IMR-90 (cell line): ENCODE results near the gene BCL11A. TPM values are rescaled to one million over a fixed set of nuclear protein-coding genes. Genes with fewer than 3 reads are reported as not detected.

Experiments used
- ATAC-seq: fragments of 200-7000 bp; cut with Tn5 transposase; 2 replicates; pipeline ENCODE4 v1.9.1; 2020; ENCODE audit warnings: low read depth, mild to moderate bottlenecking, moderate library complexity
- BruUV-seq: library from RNA; stranded (reverse); fragments of 400-500 nt; replicated peaks from 2 replicates; lab custom pipeline; 2021; lab: Mats Ljungman, UMichigan
- CTCF ChIA-PET: fragments of 300-600 bp; formaldehyde crosslinking; extraction: SDS; loops from one replicate; lab custom pipeline; 2021; ENCODE audit warnings: antibody characterized with exemption; lab: Yijun Ruan, JAX
- POLR2A ChIA-PET: fragments of 300-600 bp; sonication (Branson Sonifier 250); formaldehyde crosslinking; loops from one replicate; lab custom pipeline; 2022; ENCODE audit warnings: antibody characterized with exemption; ENCODE audit not compliant: unreplicated experiment; lab: Charles Lee
- DNase-seq: peaks from one replicate; pipeline ENCODE4 v3.0.0; 2013
- H2AFZ ChIP-seq: replicated peaks from 2 replicates; pipeline ENCODE3; 2013; ENCODE audit warnings: low read length, mild to moderate bottlenecking; ENCODE audit not compliant: poor library complexity
- H2AK5ac ChIP-seq: 2 replicates; pipeline ENCODE4 v1.6.1; 2013; ENCODE audit warnings: low read depth, low read length, inconsistent platforms
- H2AK9ac ChIP-seq: replicated peaks from 2 replicates; pipeline ENCODE3; 2013; ENCODE audit warnings: mild to moderate bottlenecking, low read depth, low read length, moderate library complexity; ENCODE audit not compliant: poor library complexity
- H2BK120ac ChIP-seq: 2 replicates; pipeline ENCODE4 v1.6.1; 2013; ENCODE audit warnings: low read depth, low read length, inconsistent platforms
- H2BK15ac ChIP-seq: 3 replicates; pipeline ENCODE4 v1.6.1; 2013; ENCODE audit warnings: low read depth, low read length, inconsistent platforms
- H2BK20ac ChIP-seq: 2 replicates; pipeline ENCODE4 v1.6.1; 2013; ENCODE audit warnings: low read depth, mild to moderate bottlenecking, inconsistent platforms, low read length, moderate library complexity
- H2BK5ac ChIP-seq: 2 replicates; pipeline ENCODE4 v1.6.1; 2013; ENCODE audit warnings: mild to moderate bottlenecking, low read depth, low read length, inconsistent platforms; ENCODE audit not compliant: poor library complexity, severe bottlenecking
- H3K14ac ChIP-seq: replicated peaks from 2 replicates; pipeline ENCODE4 v1.6.1; 2013; ENCODE audit warnings: low read depth, low read length, inconsistent platforms
- H3K18ac ChIP-seq: 2 replicates; pipeline ENCODE4 v1.6.1; 2013; ENCODE audit warnings: low read depth, low read length, control low read depth
- H3K23ac ChIP-seq: 2 replicates; pipeline ENCODE4 v1.6.1; 2013; ENCODE audit warnings: low read depth, low read length, inconsistent platforms
- H3K27ac ChIP-seq: 2 replicates; pipeline ENCODE4 v1.5.1; 2013; ENCODE audit warnings: mild to moderate bottlenecking, control low read depth, low read length; ENCODE audit not compliant: insufficient read depth
- H3K27me3 ChIP-seq: 2 replicates; pipeline ENCODE4 v1.6.1; 2013; ENCODE audit warnings: low read length; ENCODE audit not compliant: control insufficient read depth, insufficient read depth
- H3K36me3 ChIP-seq: 2 replicates; pipeline ENCODE4 v1.6.1; 2013; ENCODE audit warnings: low read length, mixed read lengths; ENCODE audit not compliant: control insufficient read depth, insufficient read depth
- H3K4ac ChIP-seq: 2 replicates; pipeline ENCODE4 v1.6.1; 2013; ENCODE audit warnings: low read depth, low read length, inconsistent platforms
- H3K4me1 ChIP-seq: 2 replicates; pipeline ENCODE4 v1.6.1; 2013; ENCODE audit warnings: low read length, mixed read lengths; ENCODE audit not compliant: control insufficient read depth, insufficient read depth
- H3K4me2 ChIP-seq: 2 replicates; pipeline ENCODE4 v1.6.1; 2013; ENCODE audit warnings: low read depth, mild to moderate bottlenecking, control low read depth, low read length, moderate library complexity
- H3K4me3 ChIP-seq: 2 replicates; pipeline ENCODE4 v1.5.1; 2013; ENCODE audit warnings: low read depth, mild to moderate bottlenecking, control low read depth, low read length, moderate library complexity; ENCODE audit not compliant: insufficient read depth
- H3K56ac ChIP-seq: 2 replicates; pipeline ENCODE4 v1.6.1; 2013; ENCODE audit warnings: low read length, inconsistent platforms; ENCODE audit not compliant: insufficient read depth; ENCODE audit errors: extremely low read depth
- H3K79me1 ChIP-seq, 2 experiments: 2 replicates each; pipeline ENCODE4 v1.6.1; 2013; ENCODE audit warnings: low read length in 2 of 2, inconsistent platforms in 1 of 2, low read depth in 1 of 2
- H3K9ac ChIP-seq: 2 replicates; pipeline ENCODE4 v1.6.1; 2013; ENCODE audit warnings: low read depth, low read length, control low read depth
- H3K9me1 ChIP-seq: 2 replicates; pipeline ENCODE4 v1.6.1; 2013; ENCODE audit warnings: low read length, inconsistent platforms; ENCODE audit not compliant: insufficient read depth
- H3K9me3 ChIP-seq: 2 replicates; pipeline ENCODE4 v1.6.1; 2013; ENCODE audit warnings: low read length; ENCODE audit not compliant: control insufficient read depth, insufficient read depth
- H4K20me1 ChIP-seq: 2 replicates; pipeline ENCODE4 v1.6.1; 2013; ENCODE audit warnings: low read length, inconsistent platforms; ENCODE audit not compliant: insufficient read depth
- H4K5ac ChIP-seq: 2 replicates; pipeline ENCODE4 v1.6.1; 2013; ENCODE audit warnings: mild to moderate bottlenecking, low read depth, low read length, control low read depth
- H4K8ac ChIP-seq, 2 experiments: 2 replicates each; pipeline ENCODE4 v1.6.1; 2013; ENCODE audit warnings: low read depth in 2 of 2, low read length in 2 of 2, control low read depth in 1 of 2, inconsistent platforms in 1 of 2
- H4K91ac ChIP-seq: 2 replicates; pipeline ENCODE4 v1.6.1; 2013; ENCODE audit warnings: low read depth, low read length, inconsistent platforms; ENCODE audit not compliant: insufficient read depth
- BHLHE40 ChIP-seq: fragments of 150-350 bp; IDR thresholded peaks from 2 replicates; pipeline ENCODE4 v1.6.1; 2016; ENCODE audit warnings: mild to moderate bottlenecking, low read depth, low read length
- CEBPB ChIP-seq: IDR thresholded peaks from 2 replicates; pipeline ENCODE4 v1.6.1; 2012; ENCODE audit warnings: low read depth, low read length, improper control_type of control experiment
- CHD1 ChIP-seq: IDR thresholded peaks from 2 replicates; pipeline ENCODE4 v1.6.1; 2012; ENCODE audit warnings: low read depth, low read length, improper control_type of control experiment
- CTCF ChIP-seq: conservative IDR thresholded peaks from 2 replicates; pipeline ENCODE4 v1.5.1; 2012; ENCODE audit warnings: mild to moderate bottlenecking, low read depth, low read length, improper control_type of control experiment
- ELK1 ChIP-seq: fragments of 150-350 bp; IDR thresholded peaks from 2 replicates; pipeline ENCODE4 v1.6.1; 2016; ENCODE audit warnings: low read depth, mild to moderate bottlenecking, low read length, moderate library complexity, borderline replicate concordance
- FOS ChIP-seq: fragments of 150-350 bp; IDR thresholded peaks from 2 replicates; pipeline ENCODE4 v1.6.1; 2016; ENCODE audit warnings: low read depth, low read length
- MAFK ChIP-seq: IDR thresholded peaks from 2 replicates; pipeline ENCODE4 v1.6.1; 2012; ENCODE audit warnings: low read depth, low read length, improper control_type of control experiment
- MAZ ChIP-seq: IDR thresholded peaks from 2 replicates; pipeline ENCODE4 v1.6.1; 2012; ENCODE audit warnings: low read depth, mild to moderate bottlenecking, low read length, improper control_type of control experiment, moderate library complexity, borderline replicate concordance
- MXI1 ChIP-seq: IDR thresholded peaks from 2 replicates; pipeline ENCODE4 v1.6.1; 2012; ENCODE audit warnings: low read depth, mild to moderate bottlenecking, low read length, moderate library complexity, borderline replicate concordance
- NFE2L2 ChIP-seq: fragments of 150-350 bp; IDR thresholded peaks from 2 replicates; pipeline ENCODE4 v1.6.1; 2016; ENCODE audit warnings: low read depth, mild to moderate bottlenecking, low read length
- POLR2A ChIP-seq: IDR thresholded peaks from 2 replicates; pipeline ENCODE4 v1.6.1; 2012; ENCODE audit warnings: mild to moderate bottlenecking, low read depth, low read length
- RAD21 ChIP-seq: IDR thresholded peaks from 2 replicates; pipeline ENCODE4 v1.6.1; 2012; ENCODE audit warnings: low read length, improper control_type of control experiment
- RCOR1 ChIP-seq: IDR thresholded peaks from 2 replicates; pipeline ENCODE4 v1.6.1; 2012; ENCODE audit warnings: mild to moderate bottlenecking, low read length, improper control_type of control experiment; ENCODE audit not compliant: insufficient replicate concordance
- RFX5 ChIP-seq: IDR thresholded peaks from 2 replicates; pipeline ENCODE4 v1.8.0; 2012; ENCODE audit warnings: low read depth, mild to moderate bottlenecking, low read length, moderate library complexity
- SMC3 ChIP-seq: fragments of 150-350 bp; IDR thresholded peaks from 2 replicates; pipeline ENCODE4 v1.6.1; 2016; ENCODE audit warnings: low read depth, mild to moderate bottlenecking, antibody characterized with exemption, low read length, moderate library complexity
- USF2 ChIP-seq: fragments of 150-350 bp; IDR thresholded peaks from 2 replicates; pipeline ENCODE4 v1.6.1; 2017; ENCODE audit warnings: mild to moderate bottlenecking, antibody characterized with exemption, low read length, low read depth
- WGBS, 2 experiments: methylation state at CpG; one replicate each; pipeline versions ENCODE4 v1.1.5 to v1.1.7; 2013; ENCODE audit warnings: missing lambda C conversion rate in 2 of 2; ENCODE audit not compliant: insufficient read length in 1 of 2; ENCODE audit errors: extremely low coverage in 2 of 2; 5-methylcytosine and 5-hydroxymethylcytosine counted together
- dilution Hi-C: fragments of 300-500 bp; cut with HindIII; formaldehyde crosslinking; loops from one replicate; pipeline ENCODE4 v1.14.3; 2018; ENCODE audit warnings: low sequenced_read_pairs; ENCODE audit not compliant: unreplicated experiment
- in situ Hi-C: fragments of 300-500 bp; cut with MboI; formaldehyde crosslinking; loops from 3 replicates; pipeline ENCODE4 v1.14.3; 2019; ENCODE audit warnings: low sequenced_read_pairs, inconsistent platforms, mixed read lengths
- intact Hi-C: fragments of 100-400 bp; cut with micrococcal nuclease; formaldehyde crosslinking; loops from 2 replicates; pipeline ENCODE4 v1.10.0; 2022
- polyA plus RNA-seq, 3 experiments: library from polyadenylated mRNA; depleted of rRNA; stranded (reverse); fragments of >200 nt; gene quantifications; 2 replicates each; pipeline ENCODE4 v1.2.3, GENCODE V29; 2012; ENCODE audit warnings: low replicate concordance in 1 of 3
- total RNA-seq: library from RNA; depleted of rRNA; stranded (reverse); fragments of >200 nt; gene quantifications from 2 replicates; pipeline ENCODE4 v1.2.3, GENCODE V29; 2012

The BCL11A gene
- total and polyA plus RNA-seq, 2 of the 4 experiments (the other 2 are of a cell fraction) = 1.0 to 1.1 TPM

GRCh38 chr2:60527762-60528161 is 25.7 kb downstream of the BCL11A start:
- no peak overlapping the region for H2AFZ ChIP-seq
- no peak overlapping the region for H4K8ac ChIP-seq
- DNase-seq (no peak), ATAC-seq (no peak)
- no peak overlapping the region for H3K4ac ChIP-seq
- no peaks in the 10 kb centered on the region for H3K36me3 ChIP-seq
- intact Hi-C loops = no loop called here
- no peak overlapping the region for H3K14ac ChIP-seq
- no peak overlapping the region for H3K56ac ChIP-seq
- no peaks in the 10 kb centered on the region for H3K9me1 ChIP-seq
- in situ Hi-C loops = no loop called here
- dilution Hi-C loops = no loop called here
- H2BK5ac ChIP-seq = no peak overlapping the region
- no peak overlapping the region for H3K27ac ChIP-seq
- H4K91ac ChIP-seq = no peak overlapping the region
- H3K4me2 ChIP-seq = no peak overlapping the region
- H3K23ac ChIP-seq = no peak overlapping the region
- no peak overlapping the region for H2AK9ac ChIP-seq
- H3K9me3 ChIP-seq = no peaks in the 10 kb centered on the region
- POLR2A ChIA-PET = no interaction called here
- CTCF ChIA-PET = interaction anchor here (0.7 kb wide), 1 partner anchor 11 kb away, joined by 3 read pairs; no protein-coding TSS in a partner anchor
- H2BK15ac ChIP-seq = no peak overlapping the region
- no TSS peak for BruUV-seq
- no peaks in the 10 kb centered on the region for H3K79me1 ChIP-seq
- no peak overlapping the region for H2AK5ac ChIP-seq
- H2BK20ac ChIP-seq = no peak overlapping the region
- H3K27me3 ChIP-seq = peaks cover 2% of the 10 kb centered on the region; the same call in 1 of the 2 replicates
- H4K20me1 ChIP-seq = no peaks in the 10 kb centered on the region
- 94% methylated on average over 6 of the region's 8 CpGs; no CpG with 5 or more reads in 1 of the 2 experiments for WGBS, 2 experiments
- TF ChIP-seq CHD1 = no peak
- no peak for TF ChIP-seq MAFK
- TF ChIP-seq MXI1 = no peak
- TF ChIP-seq POLR2A = no peak
- TF ChIP-seq RFX5 = no peak
- no peak for TF ChIP-seq CEBPB
- TF ChIP-seq MAZ = no peak
- no peak for TF ChIP-seq ELK1
- no peak for TF ChIP-seq FOS
- TF ChIP-seq CTCF = no peak
- no peak for TF ChIP-seq USF2
- TF ChIP-seq NFE2L2 = no peak
- no peak for TF ChIP-seq SMC3
- TF ChIP-seq BHLHE40 = no peak
- TF ChIP-seq RAD21 = no peak
- TF ChIP-seq RCOR1 = no peak
- no peak overlapping the region for H3K9ac ChIP-seq
- no peak overlapping the region for H4K5ac ChIP-seq
- H3K18ac ChIP-seq = no peak overlapping the region
- H2BK120ac ChIP-seq = no peak overlapping the region
- peaks cover 3% of the 10 kb centered on the region; the same call in 1 of the 2 replicates for H3K4me1 ChIP-seq
- H3K4me3 ChIP-seq = no peak overlapping the region
